ENCODE results near the gene NCOA6.

NCOA6 gene

GRCh38 chr20:34852298-34852697 is 26.8 kb upstream of the NCOA6 start:
- no peak overlapping the region for H3K4me3 ChIP-seq (ENCODE audit: low read length)
- no peak for TF ChIP-seq ZNF274 (IDR thresholded peaks at IDR 0.05; ENCODE audit: low read depth, low read length)

- H3K4me3 ChIP-seq (ENCODE audit: low read length), result no peak overlapping the region
- no peak for TF ChIP-seq ZNF274 (IDR thresholded peaks at IDR 0.05; ENCODE audit: low read depth, low read length)
Measured at GRCh38 chr20:34850969-34851368, 25.5 kb upstream of the NCOA6 start.

- TF ChIP-seq ZNF274 (IDR thresholded peaks at IDR 0.05; ENCODE audit: low read depth, low read length), result no peak
- H3K4me3 ChIP-seq (ENCODE audit: low read length), result no peak overlapping the region
Measured at GRCh38 chr20:34849778-34850177, 24.3 kb upstream of the NCOA6 start.

GRCh38 chr20:34848597-34848996 is 23.1 kb upstream of the NCOA6 start:
- TF ChIP-seq ZNF274 (IDR thresholded peaks at IDR 0.05; ENCODE audit: low read depth, low read length), result no peak
- H3K4me3 ChIP-seq (ENCODE audit: low read length), result no peak overlapping the region

- H3K4me3 ChIP-seq (ENCODE audit: low read length), result no peak overlapping the region
- TF ChIP-seq ZNF274 (IDR thresholded peaks at IDR 0.05; ENCODE audit: low read depth, low read length), result no peak
Measured at GRCh38 chr20:34843421-34843820, 18.0 kb upstream of the NCOA6 start.

- H3K4me3 ChIP-seq (ENCODE audit: low read length), result no peak overlapping the region
- no peak for TF ChIP-seq ZNF274 (IDR thresholded peaks at IDR 0.05; ENCODE audit: low read depth, low read length)
Measured at GRCh38 chr20:34842143-34842542, 16.7 kb upstream of the NCOA6 start.

- no peak for TF ChIP-seq ZNF274 (IDR thresholded peaks at IDR 0.05; ENCODE audit: low read depth, low read length)
- H3K4me3 ChIP-seq (ENCODE audit: low read length), result no peak overlapping the region
Measured at GRCh38 chr20:34834459-34834893, 9.0 kb upstream of the NCOA6 start.

- no peak for TF ChIP-seq ZNF274 (IDR thresholded peaks at IDR 0.05; ENCODE audit: low read depth, low read length)
- no peak overlapping the region for H3K4me3 ChIP-seq (ENCODE audit: low read length)
Measured at GRCh38 chr20:34831936-34832335, 6.5 kb upstream of the NCOA6 start.

- H3K4me3 ChIP-seq (ENCODE audit: low read length), result no peak overlapping the region
- TF ChIP-seq ZNF274 (IDR thresholded peaks at IDR 0.05; ENCODE audit: low read depth, low read length), result no peak
Measured at GRCh38 chr20:34829191-34829590, 3.7 kb upstream of the NCOA6 start.

GRCh38 chr20:34824806-34825529 is 483 bp downstream of the NCOA6 start:
- peak overlapping the region; percentile 70 for H3K4me3 ChIP-seq (ENCODE audit: low read length)
- TF ChIP-seq ZNF274 (IDR thresholded peaks at IDR 0.05; ENCODE audit: low read depth, low read length), result no peak

GRCh38 chr20:34824452-34824805 is 1.0 kb downstream of the NCOA6 start:
- peak overlapping the region; percentile 70 for H3K4me3 ChIP-seq (ENCODE audit: low read length)
- TF ChIP-seq ZNF274 (IDR thresholded peaks at IDR 0.05; ENCODE audit: low read depth, low read length), result no peak

GRCh38 chr20:34824026-34824425 is 1.4 kb downstream of the NCOA6 start:
- TF ChIP-seq ZNF274 (IDR thresholded peaks at IDR 0.05; ENCODE audit: low read depth, low read length), result no peak
- H3K4me3 ChIP-seq (ENCODE audit: low read length), result peak overlapping the region; percentile 70

GRCh38 chr20:34820805-34821578 is 4.5 kb downstream of the NCOA6 start:
- TF ChIP-seq ZNF274 (IDR thresholded peaks at IDR 0.05; ENCODE audit: low read depth, low read length), result no peak
- no peak overlapping the region for H3K4me3 ChIP-seq (ENCODE audit: low read length)

GRCh38 chr20:34817801-34818200 is 7.7 kb downstream of the NCOA6 start:
- no peak for TF ChIP-seq ZNF274 (IDR thresholded peaks at IDR 0.05; ENCODE audit: low read depth, low read length)

GRCh38 chr20:34817072-34817471 is 8.4 kb downstream of the NCOA6 start:
- H3K4me3 ChIP-seq (ENCODE audit: low read length), result no peak overlapping the region
- no peak for TF ChIP-seq ZNF274 (IDR thresholded peaks at IDR 0.05; ENCODE audit: low read depth, low read length)

More at GRCh38 chr20:34817801-34818200, 7.7 kb downstream of the NCOA6 start:
- H3K4me3 ChIP-seq (ENCODE audit: low read length), result no peak overlapping the region
